NCI-H345 (cell line): ENCODE measurements around the gene TRIM36.

Source experiments
- DNase-seq: peaks from one replicate; lab custom pipeline; 2025; lab: John Stamatoyannopoulos, UW

Gene TRIM36

GRCh38 chr5:115166744-115167393, 2.8 kb downstream of the TRIM36 start:
- no peak for DNase-seq

GRCh38 chr5:115165790-115166189, 3.9 kb downstream of the TRIM36 start:
- no peak for DNase-seq

- DNase-seq: peak; percentile 58
Measured at GRCh38 chr5:115160975-115161475, 8.7 kb downstream of the TRIM36 start.

GRCh38 chr5:115151208-115151805, 18.4 kb downstream of the TRIM36 start:
- no peak for DNase-seq

GRCh38 chr5:115150512-115150911, 19.2 kb downstream of the TRIM36 start:
- DNase-seq: no peak

- no peak for DNase-seq
Measured at GRCh38 chr5:115147052-115147451, 22.7 kb downstream of the TRIM36 start.

- no peak for DNase-seq
Measured at GRCh38 chr5:115136294-115136693, 33.4 kb downstream of the TRIM36 start.

- no peak for DNase-seq
Measured at GRCh38 chr5:115132465-115132864, 37.2 kb downstream of the TRIM36 start.

- no peak for DNase-seq
Measured at GRCh38 chr5:115126303-115126702, 43.4 kb downstream of the TRIM36 start.

- DNase-seq: no peak
Measured at GRCh38 chr5:115124741-115125140, 45.0 kb downstream of the TRIM36 start.

- DNase-seq: peak; percentile 32
Measured at GRCh38 chr5:115116001-115116400, 53.7 kb downstream of the TRIM36 start.

- DNase-seq: no peak
Measured at GRCh38 chr5:115109840-115110239, 59.9 kb downstream of the TRIM36 start.

GRCh38 chr5:115109356-115109755, 60.4 kb downstream of the TRIM36 start:
- DNase-seq: no peak

GRCh38 chr5:115100319-115100955, 69.3 kb downstream of the TRIM36 start:
- peak; percentile 48 for DNase-seq

- peak; percentile 36 for DNase-seq
Measured at GRCh38 chr5:115098041-115098702, 71.5 kb downstream of the TRIM36 start.

- no peak for DNase-seq
Measured at GRCh38 chr5:115097236-115097635, 72.5 kb downstream of the TRIM36 start.

GRCh38 chr5:115096034-115096769, 73.5 kb downstream of the TRIM36 start:
- no peak for DNase-seq

- DNase-seq: no peak
Measured at GRCh38 chr5:115087951-115088350, 81.8 kb downstream of the TRIM36 start.

- DNase-seq: no peak
Measured at GRCh38 chr5:115086473-115086872, 83.2 kb downstream of the TRIM36 start.

GRCh38 chr5:115084246-115084793, 85.4 kb downstream of the TRIM36 start:
- DNase-seq: no peak

- no peak for DNase-seq
Measured at GRCh38 chr5:115079924-115080623, 89.6 kb downstream of the TRIM36 start.
